IPS-18c (cell line): ENCODE results near the gene ACSF3.
"Not testable (repeated sequence)": the region's sequence is repeated elsewhere in the genome, so short reads cannot be mapped to it uniquely, and the experiment has no call there.

ENCODE experiments used
- H3K4me3 ChIP-seq: 2 replicates; pipeline ENCODE4 v1.7.0; 2013; ENCODE audit warnings: low read depth, mild to moderate bottlenecking, low read length, moderate library complexity; ENCODE audit not compliant: insufficient read depth
- H3K9me3 ChIP-seq: one replicate; pipeline ENCODE4 v1.6.1; 2013; ENCODE audit warnings: mild to moderate bottlenecking, low read length, moderate library complexity; ENCODE audit not compliant: control insufficient read depth, insufficient read depth

Gene ACSF3

DNA sequence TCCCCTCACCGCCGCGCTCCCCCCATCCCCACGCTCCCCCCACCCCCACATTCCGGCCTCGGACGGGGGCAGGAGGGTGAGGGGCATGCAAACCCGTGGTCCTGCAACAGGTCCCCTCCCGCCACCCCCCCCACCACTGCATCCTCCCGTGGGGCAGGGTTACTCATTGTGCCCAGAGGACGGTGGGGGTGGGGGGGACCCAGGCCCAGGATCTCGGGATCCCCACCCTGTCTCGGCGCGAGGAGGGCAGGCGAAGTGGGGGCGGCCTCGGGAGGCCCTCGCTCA, 98.2 kb downstream of the ACSF3 start:
- peak overlapping the region; percentile 55; the same call in 1 of the 2 replicates for H3K4me3 ChIP-seq

DNA sequence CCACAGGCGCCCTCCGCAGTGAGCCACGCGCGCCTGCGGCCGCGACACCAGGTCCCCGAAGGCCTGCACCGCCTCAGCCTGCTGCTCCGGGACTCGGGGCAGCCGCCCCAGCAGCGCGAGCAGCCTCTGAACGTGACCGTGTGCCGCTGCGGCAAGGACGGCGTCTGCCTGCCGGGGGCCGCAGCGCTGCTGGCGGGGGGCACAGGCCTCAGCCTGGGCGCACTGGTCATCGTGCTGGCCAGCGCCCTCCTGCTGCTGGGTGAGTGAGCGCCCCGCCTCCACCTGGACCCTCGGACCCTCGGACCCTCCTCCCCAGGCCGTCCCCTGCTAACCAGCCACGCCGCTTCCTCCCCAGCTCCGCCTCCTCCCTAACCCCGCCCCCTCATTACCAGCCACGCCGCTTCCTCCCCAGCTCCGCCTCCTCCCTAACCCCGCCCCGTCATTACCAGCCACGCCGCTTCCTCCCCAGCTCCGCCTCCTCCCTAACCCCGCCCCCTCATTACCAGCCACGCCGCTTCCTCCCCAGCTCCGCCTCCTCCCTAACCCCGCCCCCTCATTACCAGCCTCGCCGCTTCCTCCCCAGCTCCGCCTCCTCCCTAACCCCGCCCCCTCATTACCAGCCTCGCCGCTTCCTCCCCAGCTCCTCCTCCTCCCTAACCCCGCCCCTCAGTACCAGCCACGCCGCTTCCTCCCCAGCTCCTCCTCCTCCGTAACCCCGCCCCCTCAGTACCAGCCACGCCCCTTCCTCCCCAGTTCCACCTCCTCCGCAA, 98.7 kb downstream of the ACSF3 start:
- peak overlapping the region; percentile 55; the same call in 1 of the 2 replicates for H3K4me3 ChIP-seq
- not testable (repeated sequence) for H3K9me3 ChIP-seq

More for the DNA sequence above, 98.2 kb downstream of the ACSF3 start:
- H3K9me3 ChIP-seq: no peaks in the 10 kb centered on the region

DNA sequence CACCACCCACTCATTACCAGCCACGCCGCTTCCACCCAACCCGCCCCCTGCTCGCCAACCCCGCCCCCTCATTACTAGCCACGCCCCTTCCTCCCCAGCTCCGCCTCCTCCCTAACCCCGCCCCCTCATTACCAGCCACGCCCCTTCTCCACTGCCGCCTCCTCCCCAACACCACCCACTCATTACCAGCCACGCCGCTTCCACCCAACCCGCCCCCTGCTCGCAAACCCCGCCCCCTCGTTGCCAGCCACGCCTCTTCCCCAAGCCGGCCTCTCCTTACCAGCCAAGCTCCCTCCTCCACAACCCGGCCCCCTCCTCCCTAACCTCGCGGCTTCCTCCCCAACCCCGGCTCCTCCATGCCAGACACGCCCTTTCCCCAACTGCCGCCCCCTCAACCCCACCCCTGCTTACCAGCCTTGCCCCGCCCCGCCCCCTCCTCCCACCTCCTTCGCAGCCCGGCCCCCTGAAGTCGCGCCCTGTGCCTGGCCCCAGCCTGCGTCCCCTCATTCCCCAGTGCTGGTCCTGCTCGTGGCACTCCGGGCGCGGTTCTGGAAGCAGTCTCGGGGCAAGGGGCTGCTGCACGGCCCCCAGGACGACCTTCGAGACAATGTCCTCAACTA, 99.4 kb downstream of the ACSF3 start:
- Histone ChIP-seq H3K9me3 (no peaks in the 10 kb centered on the region), H3K4me3 (0 out of 2 replicates have a peak overlapping the region, but pooled peaks have one; percentile 31)

DNA sequence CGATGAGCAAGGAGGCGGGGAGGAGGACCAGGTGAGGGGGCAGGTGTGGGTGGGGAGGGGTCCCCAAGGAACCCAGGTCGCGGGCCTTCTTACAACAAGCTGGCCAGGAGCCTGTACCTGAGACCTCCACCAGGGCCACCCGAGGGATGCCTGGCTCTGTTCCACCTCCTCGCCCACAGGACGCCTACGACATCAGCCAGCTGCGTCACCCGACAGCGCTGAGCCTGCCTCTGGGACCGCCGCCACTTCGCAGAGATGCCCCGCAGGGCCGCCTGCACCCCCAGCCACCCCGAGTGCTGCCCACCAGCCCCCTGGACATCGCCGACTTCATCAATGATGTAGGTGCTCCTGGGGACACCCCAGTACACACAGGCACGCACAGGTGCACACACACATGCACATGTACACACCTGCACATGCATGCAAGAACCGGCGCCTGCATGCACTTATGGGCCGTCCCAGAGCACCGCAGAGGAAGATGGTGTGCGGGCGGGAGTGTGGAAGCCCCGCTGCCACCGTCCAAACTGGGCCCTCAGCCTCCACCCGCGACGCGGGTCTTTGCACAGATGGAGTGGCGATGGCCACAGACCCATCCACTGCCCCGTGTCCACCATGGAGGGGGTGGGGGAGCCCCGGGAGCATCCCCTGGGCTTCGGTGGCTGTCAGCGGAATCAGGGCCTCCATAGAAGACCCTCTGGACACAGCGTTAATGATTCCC, 100.1 kb downstream of the ACSF3 start:
- 0 out of 2 replicates have a peak overlapping the region, but pooled peaks have one; percentile 31 for H3K4me3 ChIP-seq
- no peaks in the 10 kb centered on the region for H3K9me3 ChIP-seq

DNA sequence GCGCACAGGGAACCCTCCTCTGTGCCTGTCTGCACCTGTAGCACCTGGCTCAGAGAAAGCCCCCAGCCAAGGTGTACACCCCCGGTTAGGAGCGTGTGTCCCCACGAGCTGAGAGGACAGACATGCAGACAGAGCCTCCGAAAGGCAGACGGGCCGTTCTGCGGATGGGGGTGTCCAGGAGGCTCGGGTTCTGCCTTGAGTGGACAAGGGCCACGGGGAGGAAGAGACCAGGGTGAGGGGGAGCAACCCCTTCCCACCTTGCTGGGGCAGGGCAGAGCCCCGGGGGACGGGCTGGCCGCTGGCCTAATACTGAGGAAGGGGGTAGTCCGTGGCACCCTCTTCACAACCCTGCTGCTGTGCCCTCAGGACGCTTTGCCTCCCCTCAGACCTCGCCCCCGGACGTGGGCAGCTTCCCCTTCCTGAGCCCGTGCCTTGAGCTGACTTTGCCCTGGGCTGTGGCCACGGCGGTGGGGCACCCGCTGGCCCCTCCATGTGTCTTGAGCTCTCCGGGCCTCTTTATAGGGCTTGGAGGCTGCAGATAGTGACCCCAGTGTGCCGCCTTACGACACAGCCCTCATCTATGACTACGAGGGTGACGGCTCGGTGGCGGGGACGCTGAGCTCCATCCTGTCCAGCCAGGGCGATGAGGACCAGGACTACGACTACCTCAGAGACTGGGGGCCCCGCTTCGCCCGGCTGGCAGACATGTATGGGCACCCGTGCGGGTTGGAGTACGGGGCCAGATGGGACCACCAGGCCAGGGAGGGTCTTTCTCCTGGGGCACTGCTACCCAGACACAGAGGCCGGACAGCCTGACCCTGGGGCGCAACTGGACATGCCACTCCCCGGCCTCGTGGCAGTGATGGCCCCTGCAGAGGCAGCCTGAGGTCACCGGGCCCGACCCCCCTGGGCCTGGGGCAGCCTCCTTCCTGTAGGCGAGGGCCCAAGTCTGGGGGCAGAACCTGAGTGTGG, 101.0 kb downstream of the ACSF3 start:
- H3K4me3 ChIP-seq: no peak overlapping the region
- H3K9me3 ChIP-seq: no peaks in the 10 kb centered on the region

DNA sequence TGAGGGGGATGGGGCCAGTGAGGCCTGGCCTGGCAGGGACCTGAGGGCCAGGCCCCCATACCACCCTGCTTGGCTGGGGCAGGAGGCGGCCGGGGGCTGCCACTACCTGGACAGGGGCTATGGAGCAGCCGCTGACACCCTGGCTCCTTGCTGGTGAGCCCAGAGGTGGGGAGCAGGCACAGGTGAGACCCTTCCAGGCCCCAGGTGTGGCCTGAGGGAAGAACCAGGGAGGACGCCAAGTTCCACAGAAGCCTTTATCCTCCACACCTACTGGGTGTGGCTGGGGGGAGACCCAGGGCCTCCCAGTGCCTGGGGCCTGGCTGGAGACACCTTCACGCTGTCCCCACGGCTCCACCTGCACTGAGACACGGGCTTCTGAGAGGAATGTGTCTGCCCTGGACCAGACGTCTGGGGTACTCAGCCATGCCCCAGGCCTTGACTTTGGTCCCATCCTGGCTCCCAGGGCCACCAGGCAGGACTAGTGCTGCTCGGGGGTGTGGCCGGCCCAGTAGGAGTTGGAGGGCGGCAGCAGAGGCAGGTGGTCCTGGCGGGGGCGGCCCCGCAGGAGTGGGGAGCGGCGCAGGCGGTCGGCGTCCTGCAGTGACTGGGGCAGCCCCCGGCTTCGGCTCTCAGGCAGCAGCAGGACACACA, 102.0 kb downstream of the ACSF3 start:
- Histone ChIP-seq H3K9me3 (no peaks in the 10 kb centered on the region), H3K4me3 (no peak overlapping the region)

DNA sequence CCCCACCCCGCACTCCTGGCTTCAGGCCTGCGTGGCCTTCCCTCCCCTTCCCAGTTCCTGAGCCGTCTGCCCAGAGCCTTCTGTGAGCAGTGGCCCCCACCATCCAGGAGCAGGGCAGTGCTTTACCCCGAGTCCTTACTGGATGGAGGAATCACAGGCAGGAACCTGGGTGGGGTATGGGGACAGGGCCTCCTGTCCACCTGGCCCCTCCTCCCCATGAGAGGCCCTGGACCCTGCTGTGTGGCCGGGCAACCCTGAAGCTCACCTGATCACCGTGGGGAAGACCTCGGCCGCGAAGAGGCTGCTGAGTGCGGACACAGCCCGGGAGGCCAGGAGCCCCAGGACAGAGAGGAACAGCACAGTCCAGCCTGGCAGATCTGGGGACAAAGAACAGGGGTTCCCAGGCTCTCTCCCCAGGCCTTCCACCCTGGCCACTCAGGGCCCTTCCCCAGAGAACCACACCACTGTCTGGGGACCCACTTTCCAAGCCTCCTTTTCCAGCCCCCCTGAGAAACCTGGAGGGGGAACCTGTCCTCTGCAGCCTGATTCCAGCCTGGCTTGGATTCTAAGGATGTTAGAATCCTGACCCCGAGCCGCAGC, 103.5 kb downstream of the ACSF3 start:
- H3K4me3 ChIP-seq: no peak overlapping the region
- no peaks in the 10 kb centered on the region for H3K9me3 ChIP-seq

DNA sequence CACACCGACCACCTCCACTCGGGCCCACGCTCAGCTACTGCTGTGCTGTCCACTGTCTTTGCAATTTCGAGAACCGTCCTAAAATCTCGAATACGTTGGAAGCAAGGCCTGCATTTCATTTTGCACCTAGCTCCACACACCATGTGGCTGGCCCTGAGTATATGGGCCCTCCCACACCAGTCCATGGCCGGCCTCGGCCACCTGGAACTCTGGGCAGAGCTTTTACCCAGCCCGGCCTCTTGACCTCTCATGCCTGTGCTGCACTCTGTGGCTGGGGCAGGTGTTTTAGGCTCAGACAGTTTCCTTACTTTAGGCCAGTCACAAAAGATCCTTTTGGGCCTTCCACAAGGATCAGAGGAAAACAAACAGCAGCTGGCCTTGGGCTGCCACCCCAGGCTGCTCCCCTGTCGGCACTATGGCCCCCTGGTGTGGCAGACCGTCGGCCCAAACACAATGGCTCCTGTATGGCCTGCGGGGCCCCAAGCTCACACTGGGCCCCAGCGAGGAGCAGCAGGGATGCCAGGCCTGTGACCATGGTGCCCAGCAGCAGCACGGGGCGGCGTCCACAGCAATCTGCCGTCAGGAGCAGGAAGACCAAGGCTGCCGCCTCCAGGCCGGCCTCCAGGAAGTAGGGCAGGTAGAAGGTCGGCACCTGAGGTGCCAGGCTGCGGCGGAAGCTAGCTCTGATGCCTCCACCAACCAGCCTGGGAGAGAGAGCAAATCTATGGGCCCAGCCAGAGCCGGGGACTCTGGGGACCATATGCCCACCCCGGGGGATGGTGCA, 104.2 kb downstream of the ACSF3 start:
- H3K9me3 ChIP-seq: peaks cover 3% of the 10 kb centered on the region

DNA sequence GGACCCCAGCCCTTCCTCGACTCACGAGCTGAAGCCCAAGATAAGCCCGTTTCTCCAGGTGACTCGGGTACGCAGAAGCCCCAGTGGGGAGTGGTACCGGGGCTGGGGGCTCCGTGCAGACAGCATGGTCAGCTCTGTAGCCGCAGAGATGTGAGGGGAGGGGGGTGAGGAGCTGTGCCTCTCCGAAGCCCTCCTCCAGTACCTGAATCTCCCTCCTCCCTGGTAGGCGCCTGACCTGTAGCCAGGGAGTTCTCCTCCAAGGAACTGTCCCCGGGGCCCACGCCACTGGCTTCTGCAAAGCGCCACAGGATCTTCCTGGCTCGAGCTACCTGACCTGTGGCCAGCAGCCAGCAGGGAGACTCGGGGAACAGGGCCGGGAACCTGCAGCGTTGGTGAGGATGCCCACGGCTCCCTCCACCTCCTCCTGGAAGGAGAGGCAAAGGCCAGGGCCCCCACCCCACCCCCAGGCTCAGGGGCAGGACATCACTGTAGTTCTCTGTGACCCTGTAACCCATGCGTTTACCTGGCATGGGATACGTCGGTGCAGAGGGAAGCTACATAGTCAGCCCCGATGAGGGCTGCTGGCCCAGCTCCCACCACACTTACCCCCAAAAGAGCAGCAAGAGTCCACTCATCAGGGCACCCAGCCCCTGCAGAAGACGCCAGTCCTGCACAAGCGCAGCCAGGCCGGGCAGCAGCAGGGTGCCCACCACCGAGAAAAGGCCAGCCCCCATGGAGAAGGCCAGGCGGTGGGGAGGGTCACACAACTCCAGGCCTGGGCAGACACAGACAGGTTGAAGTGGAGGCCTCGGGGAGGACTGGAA, 105.0 kb downstream of the ACSF3 start:
- Histone ChIP-seq H3K4me3 (no peak overlapping the region), H3K9me3 (peaks cover 3% of the 10 kb centered on the region)

More for the DNA sequence above, 104.2 kb downstream of the ACSF3 start:
- no peak overlapping the region for H3K4me3 ChIP-seq

DNA sequence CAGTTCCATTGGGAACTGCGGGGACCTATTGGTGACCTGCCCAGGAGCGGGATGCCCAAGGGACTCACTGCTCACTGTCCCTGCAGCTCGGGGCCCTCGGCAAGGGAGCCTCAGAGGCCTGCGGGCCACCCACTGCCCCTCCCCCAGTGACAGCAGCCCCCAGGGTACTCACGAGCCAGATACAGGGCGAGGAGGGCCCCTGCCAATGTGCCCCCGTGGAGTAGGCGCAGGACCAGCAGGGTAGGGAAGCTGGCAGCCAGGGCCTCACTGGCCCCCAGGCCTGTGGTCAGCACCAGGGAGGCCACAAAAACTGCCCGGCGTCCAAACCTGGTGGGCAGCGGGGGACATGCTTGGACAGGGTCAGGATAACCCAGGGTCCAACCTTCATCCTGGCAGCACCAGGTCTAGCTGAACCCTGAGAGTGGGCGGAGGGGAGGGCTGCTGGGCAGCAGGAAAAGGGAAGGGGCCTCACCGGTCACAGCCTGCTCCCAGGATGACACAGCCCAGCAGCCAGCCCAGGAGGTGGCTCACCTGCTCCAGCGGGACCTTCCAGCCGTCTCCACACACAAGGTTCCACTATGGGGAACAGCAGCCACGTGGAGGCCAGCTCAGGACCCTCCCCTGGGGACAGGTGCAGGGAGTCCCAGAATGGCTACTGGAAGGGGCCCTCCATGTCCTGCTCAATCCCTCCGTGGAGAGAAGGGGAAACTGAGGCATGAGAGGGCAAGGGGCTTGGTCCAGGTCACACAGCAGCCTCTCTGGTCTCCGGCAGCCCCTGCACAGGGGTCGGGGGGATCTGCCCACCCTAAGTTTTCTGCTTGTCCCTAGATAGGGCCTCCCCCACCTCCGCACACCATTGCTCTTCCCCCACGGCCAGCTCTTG, 105.8 kb downstream of the ACSF3 start:
- Histone ChIP-seq H3K4me3 (peak overlapping the region; percentile 63; the same call in 1 of the 2 replicates), H3K9me3 (peaks cover 3% of the 10 kb centered on the region)

DNA sequence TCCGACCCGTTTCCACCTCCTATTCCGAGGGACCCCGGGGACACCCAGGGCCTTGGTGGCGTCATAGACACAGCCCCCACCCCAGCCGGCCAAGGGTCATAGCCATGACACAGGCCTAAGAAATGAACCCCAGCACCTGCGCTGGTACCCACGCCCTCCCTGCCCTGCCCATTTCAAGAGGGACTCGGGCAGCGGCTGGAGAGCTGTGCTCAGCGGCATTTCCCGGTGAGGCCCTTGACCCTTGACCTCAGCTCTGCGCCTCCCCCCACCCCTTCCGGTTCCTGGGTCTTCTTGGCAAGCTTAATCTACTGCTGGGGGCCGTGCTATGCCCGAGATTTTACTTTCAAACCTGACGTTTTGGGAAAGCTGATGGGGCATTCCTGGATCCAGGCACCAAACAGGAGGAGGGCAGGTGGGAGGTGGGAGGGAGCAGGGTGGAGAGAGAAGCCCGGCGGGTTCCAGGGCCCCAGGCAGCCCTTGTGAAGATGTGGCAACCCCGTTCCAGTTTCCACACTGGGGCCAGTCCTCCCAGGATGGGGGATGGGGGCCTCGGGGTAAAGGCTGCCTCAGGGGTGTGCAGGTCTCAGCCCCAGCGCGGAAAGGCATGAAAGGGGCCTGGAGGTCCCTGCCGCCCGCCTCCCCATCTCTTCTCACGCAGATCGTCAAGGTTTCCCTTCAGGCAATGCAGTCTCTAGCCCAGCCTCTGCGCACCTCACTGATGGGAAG, 106.6 kb downstream of the ACSF3 start, which contains the start of gene SLC22A31:
TSS of gene SLC22A31 (minus strand) at position 414 of the 726 bp plus-strand sequence. CDS start at position 378, 36 bp downstream.
- H3K4me3 ChIP-seq: peak within 1 kb of the TSS; percentile 63
- H3K9me3 ChIP-seq: peaks cover 3% of the 10 kb centered on the region

DNA sequence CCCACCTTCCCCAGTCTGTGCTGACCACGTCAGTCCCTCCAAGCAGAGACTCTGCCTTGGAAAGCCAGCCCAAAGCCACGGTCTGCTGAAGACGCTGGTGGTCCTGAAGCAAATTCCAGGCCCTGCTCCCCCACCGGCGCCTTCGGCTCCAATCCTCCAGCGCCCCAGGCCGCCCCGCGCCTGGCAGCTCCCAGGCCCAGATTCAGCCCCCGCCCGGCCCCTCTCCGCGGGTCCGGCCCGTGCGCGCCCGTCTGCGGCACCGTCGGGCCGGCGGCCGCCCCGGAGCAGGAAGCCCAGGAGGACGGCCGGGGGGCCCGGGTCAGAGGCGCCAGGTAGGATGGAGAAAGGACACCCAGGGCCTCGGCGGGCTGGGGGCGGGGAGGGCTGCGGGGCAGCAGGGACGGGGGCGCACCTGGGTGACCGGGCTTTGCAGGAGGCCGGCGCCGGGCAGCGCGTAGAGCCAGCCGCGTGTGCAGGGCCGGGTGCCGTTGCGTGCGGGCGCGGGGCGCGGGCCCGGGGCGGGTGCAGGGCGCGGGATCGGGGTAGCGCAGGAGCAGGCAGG, 107.3 kb downstream of the ACSF3 start:
- Histone ChIP-seq H3K4me3 (peak overlapping the region; percentile 63), H3K9me3 (peaks cover 3% of the 10 kb centered on the region)
